Karpas-422 (cell line): Measurements from ENCODE around the gene FBRSL1. TPM values are rescaled to one million over a fixed set of nuclear protein-coding genes. Genes with fewer than 3 reads are reported as not detected.

Experiments
- DNase-seq: peaks from one replicate; pipeline ENCODE4 v3.0.0-alpha.2; 2015
- H2AFZ ChIP-seq: fragments of 200-600 bp; sonication (generic); 2 replicates; pipeline ENCODE4 v1.6.1; 2014; ENCODE audit warnings: antibody characterized with exemption, low read length, mixed read lengths
- H3K27ac ChIP-seq: fragments of 200-600 bp; sonication (generic); 2 replicates; pipeline ENCODE4 v1.5.1; 2014; ENCODE audit warnings: mild to moderate bottlenecking, low read length, moderate library complexity
- H3K27me3 ChIP-seq: fragments of 200-600 bp; sonication (generic); 2 replicates; pipeline ENCODE4 v1.6.1; 2014; ENCODE audit warnings: low read length, mixed read lengths
- H3K36me3 ChIP-seq: fragments of 200-600 bp; sonication (generic); 2 replicates; pipeline ENCODE4 v1.6.1; 2014; ENCODE audit warnings: low read length, mixed read lengths; ENCODE audit not compliant: insufficient read depth
- H3K4me1 ChIP-seq: fragments of 200-600 bp; sonication (generic); 2 replicates; pipeline ENCODE4 v1.6.1; 2014; ENCODE audit warnings: mild to moderate bottlenecking, low read length, mixed read lengths
- H3K4me2 ChIP-seq: fragments of 200-600 bp; sonication (generic); 2 replicates; pipeline ENCODE4 v1.6.1; 2014; ENCODE audit warnings: low read length, low read depth, mild to moderate bottlenecking; ENCODE audit not compliant: poor library complexity, severe bottlenecking
- H3K4me3 ChIP-seq: fragments of 200-600 bp; sonication (generic); 2 replicates; pipeline ENCODE4 v1.5.1; 2014; ENCODE audit warnings: mild to moderate bottlenecking, antibody characterized with exemption, low read length, mixed read lengths
- H3K79me2 ChIP-seq: fragments of 200-600 bp; sonication (generic); 2 replicates; pipeline ENCODE4 v1.6.1; 2014; ENCODE audit warnings: mild to moderate bottlenecking, low read length, mixed read lengths
- H3K9ac ChIP-seq: fragments of 200-600 bp; sonication (generic); 2 replicates; pipeline ENCODE4 v1.6.0; 2014; ENCODE audit warnings: low read length
- H3K9me2 ChIP-seq: fragments of 200-600 bp; sonication (generic), shearing (Covaris generic); replicated peaks from 2 replicates; pipeline ENCODE4 v1.6.0; 2014; ENCODE audit warnings: mild to moderate bottlenecking, low read length, moderate library complexity; ENCODE audit not compliant: insufficient read depth
- H3K9me3 ChIP-seq: fragments of 300-700, 200-600 bp; sonication (generic); 2 replicates; pipeline ENCODE4 v1.6.1; 2014; ENCODE audit warnings: low read length, mixed read lengths
- H4K20me1 ChIP-seq: fragments of 200-600 bp; sonication (generic); 2 replicates; pipeline ENCODE4 v1.6.1; 2014; ENCODE audit warnings: mild to moderate bottlenecking, antibody characterized with exemption, low read length, low read depth; ENCODE audit not compliant: insufficient read depth
- total RNA-seq: library from RNA; depleted of rRNA; stranded (reverse); fragments of >200 nt; shearing (Covaris generic); gene quantifications from 2 replicates; pipeline ENCODE4 v1.2.3, GENCODE V29; 2014; ENCODE audit warnings: low replicate concordance

The FBRSL1 gene
- total RNA-seq, 1 experiment from 2014 or later: 4.0 TPM

- Histone ChIP-seq H3K9ac (no peak overlapping the region), H3K9me3 (no peaks in the 10 kb centered on the region), H3K79me2 (peaks cover 26% of the 10 kb centered on the region), H3K27ac (no peak overlapping the region), H3K36me3 (no peaks in the 10 kb centered on the region), H2AFZ (no peak overlapping the region), H3K27me3 (no peaks in the 10 kb centered on the region), H3K9me2 (no peaks in the 10 kb centered on the region), H4K20me1 (peaks cover 93% of the 10 kb centered on the region; the same call in 1 of the 2 replicates), H3K4me2 (no peak overlapping the region), H3K4me3 (no peak overlapping the region), H3K4me1 (peaks cover 15% of the 10 kb centered on the region)
- DNase-seq: no peak
Observed at GRCh38 chr12:132497514-132498405, 7.8 kb downstream of the FBRSL1 start.

GRCh38 chr12:132498931-132499330 lies 9.0 kb downstream of the FBRSL1 start:
- Histone ChIP-seq H3K9ac (no peak overlapping the region), H3K4me3 (no peak overlapping the region), H3K27me3 (no peaks in the 10 kb centered on the region), H3K27ac (no peak overlapping the region), H3K36me3 (no peaks in the 10 kb centered on the region), H3K79me2 (peaks cover 38% of the 10 kb centered on the region), H3K4me2 (no peak overlapping the region), H3K9me3 (no peaks in the 10 kb centered on the region), H2AFZ (no peak overlapping the region), H3K9me2 (no peaks in the 10 kb centered on the region), H4K20me1 (peaks cover 91% of the 10 kb centered on the region; the same call in 1 of the 2 replicates), H3K4me1 (peaks cover 15% of the 10 kb centered on the region)
- DNase-seq: no peak

GRCh38 chr12:132500142-132500855 lies 10.3 kb downstream of the FBRSL1 start:
- Histone ChIP-seq H3K9ac (no peak overlapping the region), H3K79me2 (peaks cover 35% of the 10 kb centered on the region), H3K4me3 (no peak overlapping the region), H3K27ac (no peak overlapping the region), H3K36me3 (no peaks in the 10 kb centered on the region), H3K4me2 (no peak overlapping the region), H2AFZ (no peak overlapping the region), H3K27me3 (no peaks in the 10 kb centered on the region), H3K9me2 (no peaks in the 10 kb centered on the region), H3K9me3 (no peaks in the 10 kb centered on the region), H3K4me1 (peaks cover 15% of the 10 kb centered on the region), H4K20me1 (peaks cover 88% of the 10 kb centered on the region; the same call in 1 of the 2 replicates)
- DNase-seq: peak; percentile 50

GRCh38 chr12:132500856-132501180 lies 10.9 kb downstream of the FBRSL1 start:
- no peak overlapping the region for H2AFZ ChIP-seq
- no peaks in the 10 kb centered on the region for H3K27me3 ChIP-seq
- H3K9me2 ChIP-seq: no peaks in the 10 kb centered on the region
- H3K4me2 ChIP-seq: no peak overlapping the region
- no peak overlapping the region for H3K9ac ChIP-seq
- H4K20me1 ChIP-seq: peaks cover 86% of the 10 kb centered on the region; the same call in 1 of the 2 replicates
- no peak for DNase-seq
- H3K36me3 ChIP-seq: no peaks in the 10 kb centered on the region
- no peak overlapping the region for H3K4me3 ChIP-seq
- no peaks in the 10 kb centered on the region for H3K9me3 ChIP-seq
- H3K79me2 ChIP-seq: peaks cover 35% of the 10 kb centered on the region
- H3K4me1 ChIP-seq: peaks cover 15% of the 10 kb centered on the region
- no peak overlapping the region for H3K27ac ChIP-seq

GRCh38 chr12:132501204-132501940 lies 11.4 kb downstream of the FBRSL1 start:
- Histone ChIP-seq H3K36me3 (no peaks in the 10 kb centered on the region), H3K27me3 (no peaks in the 10 kb centered on the region), H4K20me1 (peaks cover 83% of the 10 kb centered on the region; the same call in 1 of the 2 replicates), H3K27ac (no peak overlapping the region), H3K9me2 (no peaks in the 10 kb centered on the region), H3K79me2 (peaks cover 37% of the 10 kb centered on the region), H3K4me2 (no peak overlapping the region), H2AFZ (no peak overlapping the region), H3K9ac (no peak overlapping the region), H3K4me1 (peaks cover 15% of the 10 kb centered on the region), H3K9me3 (no peaks in the 10 kb centered on the region), H3K4me3 (no peak overlapping the region)
- no peak for DNase-seq

GRCh38 chr12:132502149-132502881 lies 12.4 kb downstream of the FBRSL1 start:
- Histone ChIP-seq H3K27me3 (no peaks in the 10 kb centered on the region), H3K4me2 (no peak overlapping the region), H2AFZ (no peak overlapping the region), H3K4me3 (no peak overlapping the region), H3K9me3 (no peaks in the 10 kb centered on the region), H3K9me2 (no peaks in the 10 kb centered on the region), H3K9ac (no peak overlapping the region), H3K79me2 (peaks cover 46% of the 10 kb centered on the region), H3K36me3 (no peaks in the 10 kb centered on the region), H3K27ac (no peak overlapping the region), H4K20me1 (peaks cover 83% of the 10 kb centered on the region; the same call in 1 of the 2 replicates), H3K4me1 (peaks cover 19% of the 10 kb centered on the region)
- peak; percentile 58 for DNase-seq

- Histone ChIP-seq H3K4me1 (peaks cover 14% of the 10 kb centered on the region), H4K20me1 (peaks cover 82% of the 10 kb centered on the region; the same call in 1 of the 2 replicates), H3K27ac (no peak overlapping the region)
Observed at GRCh38 chr12:132502882-132503193, 12.9 kb downstream of the FBRSL1 start.

More at GRCh38 chr12:132502882-132503193, 12.9 kb downstream of the FBRSL1 start:
- DNase-seq: no peak
- Histone ChIP-seq H3K27me3 (no peaks in the 10 kb centered on the region), H3K4me3 (no peak overlapping the region), H3K9me3 (no peaks in the 10 kb centered on the region), H3K36me3 (no peaks in the 10 kb centered on the region), H3K79me2 (peaks cover 51% of the 10 kb centered on the region), H2AFZ (no peak overlapping the region), H3K9ac (no peak overlapping the region), H3K9me2 (no peaks in the 10 kb centered on the region), H3K4me2 (no peak overlapping the region)
